ENCODE results near the gene DMD.

DNA sequence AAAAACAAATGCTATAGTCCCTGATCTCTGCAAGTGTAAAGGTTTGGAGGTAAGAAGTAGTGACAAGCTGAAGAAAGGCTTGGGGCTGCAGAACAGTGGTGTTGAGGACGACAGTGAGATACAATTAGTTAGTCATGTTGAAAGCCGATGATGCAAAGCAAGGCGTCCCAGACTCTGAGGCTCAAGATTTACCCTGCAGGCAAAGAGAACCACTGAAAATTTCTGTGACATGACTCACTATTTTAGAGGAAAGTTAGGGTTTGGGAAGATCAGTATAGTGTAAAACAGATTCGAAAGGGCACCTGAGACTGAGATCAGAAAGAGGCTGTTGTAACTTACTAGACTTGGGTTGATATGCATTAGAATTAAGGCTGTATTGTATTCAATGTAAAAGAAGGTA is 1858.3 kb downstream of the DMD start:
- TF ChIP-seq, protein P1, sequence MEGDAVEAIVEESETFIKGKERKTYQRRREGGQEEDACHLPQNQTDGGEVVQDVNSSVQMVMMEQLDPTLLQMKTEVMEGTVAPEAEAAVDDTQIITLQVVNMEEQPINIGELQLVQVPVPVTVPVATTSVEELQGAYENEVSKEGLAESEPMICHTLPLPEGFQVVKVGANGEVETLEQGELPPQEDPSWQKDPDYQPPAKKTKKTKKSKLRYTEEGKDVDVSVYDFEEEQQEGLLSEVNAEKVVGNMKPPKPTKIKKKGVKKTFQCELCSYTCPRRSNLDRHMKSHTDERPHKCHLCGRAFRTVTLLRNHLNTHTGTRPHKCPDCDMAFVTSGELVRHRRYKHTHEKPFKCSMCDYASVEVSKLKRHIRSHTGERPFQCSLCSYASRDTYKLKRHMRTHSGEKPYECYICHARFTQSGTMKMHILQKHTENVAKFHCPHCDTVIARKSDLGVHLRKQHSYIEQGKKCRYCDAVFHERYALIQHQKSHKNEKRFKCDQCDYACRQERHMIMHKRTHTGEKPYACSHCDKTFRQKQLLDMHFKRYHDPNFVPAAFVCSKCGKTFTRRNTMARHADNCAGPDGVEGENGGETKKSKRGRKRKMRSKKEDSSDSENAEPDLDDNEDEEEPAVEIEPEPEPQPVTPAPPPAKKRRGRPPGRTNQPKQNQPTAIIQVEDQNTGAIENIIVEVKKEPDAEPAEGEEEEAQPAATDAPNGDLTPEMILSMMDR (conservative IDR thresholded peaks at IDR 0.05 in 1 of 2, IDR thresholded peaks at IDR 0.05 in 1 of 2; ENCODE audit: low read depth in 1 of 2, low read length in 2 of 2): no peak
- TF ChIP-seq EZH2 (IDR thresholded peaks at IDR 0.05; ENCODE audit: low read length, missing control alignments): no peak
